IMR-90 (cell line): ENCODE results near the gene TSHZ1. TPM values are rescaled to one million over a fixed set of nuclear protein-coding genes. Genes with fewer than 3 reads are reported as not detected.

Experiments used
- ATAC-seq: fragments of 200-7000 bp; cut with Tn5 transposase; 2 replicates; pipeline ENCODE4 v1.9.1; 2020; ENCODE audit warnings: low read depth, mild to moderate bottlenecking, moderate library complexity
- BruUV-seq: library from RNA; stranded (reverse); fragments of 400-500 nt; replicated peaks from 2 replicates; lab custom pipeline; 2021; lab: Mats Ljungman, UMichigan
- CTCF ChIA-PET: fragments of 300-600 bp; formaldehyde crosslinking; extraction: SDS; loops from one replicate; lab custom pipeline; 2021; ENCODE audit warnings: antibody characterized with exemption; lab: Yijun Ruan, JAX
- POLR2A ChIA-PET: fragments of 300-600 bp; sonication (Branson Sonifier 250); formaldehyde crosslinking; loops from one replicate; lab custom pipeline; 2022; ENCODE audit warnings: antibody characterized with exemption; ENCODE audit not compliant: unreplicated experiment; lab: Charles Lee
- DNase-seq: peaks from one replicate; pipeline ENCODE4 v3.0.0; 2013
- H2AFZ ChIP-seq: replicated peaks from 2 replicates; pipeline ENCODE3; 2013; ENCODE audit warnings: low read length, mild to moderate bottlenecking; ENCODE audit not compliant: poor library complexity
- H2AK5ac ChIP-seq: 2 replicates; pipeline ENCODE4 v1.6.1; 2013; ENCODE audit warnings: low read depth, low read length, inconsistent platforms
- H2AK9ac ChIP-seq: replicated peaks from 2 replicates; pipeline ENCODE3; 2013; ENCODE audit warnings: mild to moderate bottlenecking, low read depth, low read length, moderate library complexity; ENCODE audit not compliant: poor library complexity
- H2BK120ac ChIP-seq: 2 replicates; pipeline ENCODE4 v1.6.1; 2013; ENCODE audit warnings: low read depth, low read length, inconsistent platforms
- H2BK15ac ChIP-seq: 3 replicates; pipeline ENCODE4 v1.6.1; 2013; ENCODE audit warnings: low read depth, low read length, inconsistent platforms
- H2BK20ac ChIP-seq: 2 replicates; pipeline ENCODE4 v1.6.1; 2013; ENCODE audit warnings: low read depth, mild to moderate bottlenecking, inconsistent platforms, low read length, moderate library complexity
- H2BK5ac ChIP-seq: 2 replicates; pipeline ENCODE4 v1.6.1; 2013; ENCODE audit warnings: mild to moderate bottlenecking, low read depth, low read length, inconsistent platforms; ENCODE audit not compliant: poor library complexity, severe bottlenecking
- H3K14ac ChIP-seq: replicated peaks from 2 replicates; pipeline ENCODE4 v1.6.1; 2013; ENCODE audit warnings: low read depth, low read length, inconsistent platforms
- H3K18ac ChIP-seq: 2 replicates; pipeline ENCODE4 v1.6.1; 2013; ENCODE audit warnings: low read depth, low read length, control low read depth
- H3K23ac ChIP-seq: 2 replicates; pipeline ENCODE4 v1.6.1; 2013; ENCODE audit warnings: low read depth, low read length, inconsistent platforms
- H3K27ac ChIP-seq: 2 replicates; pipeline ENCODE4 v1.5.1; 2013; ENCODE audit warnings: mild to moderate bottlenecking, control low read depth, low read length; ENCODE audit not compliant: insufficient read depth
- H3K27me3 ChIP-seq: 2 replicates; pipeline ENCODE4 v1.6.1; 2013; ENCODE audit warnings: low read length; ENCODE audit not compliant: control insufficient read depth, insufficient read depth
- H3K36me3 ChIP-seq: 2 replicates; pipeline ENCODE4 v1.6.1; 2013; ENCODE audit warnings: low read length, mixed read lengths; ENCODE audit not compliant: control insufficient read depth, insufficient read depth
- H3K4ac ChIP-seq: 2 replicates; pipeline ENCODE4 v1.6.1; 2013; ENCODE audit warnings: low read depth, low read length, inconsistent platforms
- H3K4me1 ChIP-seq: 2 replicates; pipeline ENCODE4 v1.6.1; 2013; ENCODE audit warnings: low read length, mixed read lengths; ENCODE audit not compliant: control insufficient read depth, insufficient read depth
- H3K4me2 ChIP-seq: 2 replicates; pipeline ENCODE4 v1.6.1; 2013; ENCODE audit warnings: low read depth, mild to moderate bottlenecking, control low read depth, low read length, moderate library complexity
- H3K4me3 ChIP-seq: 2 replicates; pipeline ENCODE4 v1.5.1; 2013; ENCODE audit warnings: low read depth, mild to moderate bottlenecking, control low read depth, low read length, moderate library complexity; ENCODE audit not compliant: insufficient read depth
- H3K56ac ChIP-seq: 2 replicates; pipeline ENCODE4 v1.6.1; 2013; ENCODE audit warnings: low read length, inconsistent platforms; ENCODE audit not compliant: insufficient read depth; ENCODE audit errors: extremely low read depth
- H3K79me1 ChIP-seq, 2 experiments: 2 replicates each; pipeline ENCODE4 v1.6.1; 2013; ENCODE audit warnings: low read length in 2 of 2, inconsistent platforms in 1 of 2, low read depth in 1 of 2
- H3K9ac ChIP-seq: 2 replicates; pipeline ENCODE4 v1.6.1; 2013; ENCODE audit warnings: low read depth, low read length, control low read depth
- H3K9me1 ChIP-seq: 2 replicates; pipeline ENCODE4 v1.6.1; 2013; ENCODE audit warnings: low read length, inconsistent platforms; ENCODE audit not compliant: insufficient read depth
- H3K9me3 ChIP-seq: 2 replicates; pipeline ENCODE4 v1.6.1; 2013; ENCODE audit warnings: low read length; ENCODE audit not compliant: control insufficient read depth, insufficient read depth
- H4K20me1 ChIP-seq: 2 replicates; pipeline ENCODE4 v1.6.1; 2013; ENCODE audit warnings: low read length, inconsistent platforms; ENCODE audit not compliant: insufficient read depth
- H4K5ac ChIP-seq: 2 replicates; pipeline ENCODE4 v1.6.1; 2013; ENCODE audit warnings: mild to moderate bottlenecking, low read depth, low read length, control low read depth
- H4K8ac ChIP-seq, 2 experiments: 2 replicates each; pipeline ENCODE4 v1.6.1; 2013; ENCODE audit warnings: low read depth in 2 of 2, low read length in 2 of 2, control low read depth in 1 of 2, inconsistent platforms in 1 of 2
- H4K91ac ChIP-seq: 2 replicates; pipeline ENCODE4 v1.6.1; 2013; ENCODE audit warnings: low read depth, low read length, inconsistent platforms; ENCODE audit not compliant: insufficient read depth
- BHLHE40 ChIP-seq: fragments of 150-350 bp; IDR thresholded peaks from 2 replicates; pipeline ENCODE4 v1.6.1; 2016; ENCODE audit warnings: mild to moderate bottlenecking, low read depth, low read length
- CEBPB ChIP-seq: IDR thresholded peaks from 2 replicates; pipeline ENCODE4 v1.6.1; 2012; ENCODE audit warnings: low read depth, low read length, improper control_type of control experiment
- CHD1 ChIP-seq: IDR thresholded peaks from 2 replicates; pipeline ENCODE4 v1.6.1; 2012; ENCODE audit warnings: low read depth, low read length, improper control_type of control experiment
- CTCF ChIP-seq: conservative IDR thresholded peaks from 2 replicates; pipeline ENCODE4 v1.5.1; 2012; ENCODE audit warnings: mild to moderate bottlenecking, low read depth, low read length, improper control_type of control experiment
- ELK1 ChIP-seq: fragments of 150-350 bp; IDR thresholded peaks from 2 replicates; pipeline ENCODE4 v1.6.1; 2016; ENCODE audit warnings: low read depth, mild to moderate bottlenecking, low read length, moderate library complexity, borderline replicate concordance
- FOS ChIP-seq: fragments of 150-350 bp; IDR thresholded peaks from 2 replicates; pipeline ENCODE4 v1.6.1; 2016; ENCODE audit warnings: low read depth, low read length
- MAFK ChIP-seq: IDR thresholded peaks from 2 replicates; pipeline ENCODE4 v1.6.1; 2012; ENCODE audit warnings: low read depth, low read length, improper control_type of control experiment
- MAZ ChIP-seq: IDR thresholded peaks from 2 replicates; pipeline ENCODE4 v1.6.1; 2012; ENCODE audit warnings: low read depth, mild to moderate bottlenecking, low read length, improper control_type of control experiment, moderate library complexity, borderline replicate concordance
- MXI1 ChIP-seq: IDR thresholded peaks from 2 replicates; pipeline ENCODE4 v1.6.1; 2012; ENCODE audit warnings: low read depth, mild to moderate bottlenecking, low read length, moderate library complexity, borderline replicate concordance
- NFE2L2 ChIP-seq: fragments of 150-350 bp; IDR thresholded peaks from 2 replicates; pipeline ENCODE4 v1.6.1; 2016; ENCODE audit warnings: low read depth, mild to moderate bottlenecking, low read length
- POLR2A ChIP-seq: IDR thresholded peaks from 2 replicates; pipeline ENCODE4 v1.6.1; 2012; ENCODE audit warnings: mild to moderate bottlenecking, low read depth, low read length
- RAD21 ChIP-seq: IDR thresholded peaks from 2 replicates; pipeline ENCODE4 v1.6.1; 2012; ENCODE audit warnings: low read length, improper control_type of control experiment
- RCOR1 ChIP-seq: IDR thresholded peaks from 2 replicates; pipeline ENCODE4 v1.6.1; 2012; ENCODE audit warnings: mild to moderate bottlenecking, low read length, improper control_type of control experiment; ENCODE audit not compliant: insufficient replicate concordance
- RFX5 ChIP-seq: IDR thresholded peaks from 2 replicates; pipeline ENCODE4 v1.8.0; 2012; ENCODE audit warnings: low read depth, mild to moderate bottlenecking, low read length, moderate library complexity
- SMC3 ChIP-seq: fragments of 150-350 bp; IDR thresholded peaks from 2 replicates; pipeline ENCODE4 v1.6.1; 2016; ENCODE audit warnings: low read depth, mild to moderate bottlenecking, antibody characterized with exemption, low read length, moderate library complexity
- USF2 ChIP-seq: fragments of 150-350 bp; IDR thresholded peaks from 2 replicates; pipeline ENCODE4 v1.6.1; 2017; ENCODE audit warnings: mild to moderate bottlenecking, antibody characterized with exemption, low read length, low read depth
- WGBS, 2 experiments: methylation state at CpG; one replicate each; pipeline versions ENCODE4 v1.1.5 to v1.1.7; 2013; ENCODE audit warnings: missing lambda C conversion rate in 2 of 2; ENCODE audit not compliant: insufficient read length in 1 of 2; ENCODE audit errors: extremely low coverage in 2 of 2; 5-methylcytosine and 5-hydroxymethylcytosine counted together
- dilution Hi-C: fragments of 300-500 bp; cut with HindIII; formaldehyde crosslinking; loops from one replicate; pipeline ENCODE4 v1.14.3; 2018; ENCODE audit warnings: low sequenced_read_pairs; ENCODE audit not compliant: unreplicated experiment
- in situ Hi-C: fragments of 300-500 bp; cut with MboI; formaldehyde crosslinking; loops from 3 replicates; pipeline ENCODE4 v1.14.3; 2019; ENCODE audit warnings: low sequenced_read_pairs, inconsistent platforms, mixed read lengths
- intact Hi-C: fragments of 100-400 bp; cut with micrococcal nuclease; formaldehyde crosslinking; loops from 2 replicates; pipeline ENCODE4 v1.10.0; 2022
- polyA plus RNA-seq, 3 experiments: library from polyadenylated mRNA; depleted of rRNA; stranded (reverse); fragments of >200 nt; gene quantifications; 2 replicates each; pipeline ENCODE4 v1.2.3, GENCODE V29; 2012; ENCODE audit warnings: low replicate concordance in 1 of 3
- total RNA-seq: library from RNA; depleted of rRNA; stranded (reverse); fragments of >200 nt; gene quantifications from 2 replicates; pipeline ENCODE4 v1.2.3, GENCODE V29; 2012

The TSHZ1 gene
- total and polyA plus RNA-seq, 2 of the 4 experiments (the other 2 are of a cell fraction) = 7.1 to 10.0 TPM

GRCh38 chr18:75200071-75200470 lies 10.5 kb upstream of the TSHZ1 start:
- no peak overlapping the region for H4K8ac ChIP-seq
- in situ Hi-C loops = loop anchor here (25.0 kb wide), 1 partner anchor 1162 kb away; no protein-coding TSS in a partner anchor
- H3K27ac ChIP-seq = no peak overlapping the region
- no peak overlapping the region for H4K91ac ChIP-seq
- ATAC-seq = no peak
- H3K56ac ChIP-seq = no peak overlapping the region
- no peak overlapping the region for H3K4me2 ChIP-seq
- no peak overlapping the region for H3K14ac ChIP-seq
- no peak overlapping the region for H3K4me3 ChIP-seq
- ChIA-PET POLR2A (no interaction called here), CTCF (no interaction called here)
- H2BK20ac ChIP-seq = no peak overlapping the region
- H3K9me1 ChIP-seq = peaks cover 9% of the 10 kb centered on the region
- no peak overlapping the region for H3K4ac ChIP-seq
- H3K4me1 ChIP-seq = peaks cover 9% of the 10 kb centered on the region
- dilution Hi-C loops = no loop called here
- no peaks in the 10 kb centered on the region for H3K27me3 ChIP-seq
- no peak for DNase-seq
- H2AFZ ChIP-seq = no peak overlapping the region
- H3K18ac ChIP-seq = no peak overlapping the region
- TF ChIP-seq CTCF (no peak), NFE2L2 (no peak), BHLHE40 (no peak), USF2 (no peak), POLR2A (no peak), FOS (no peak), CHD1 (no peak), SMC3 (no peak), RCOR1 (no peak), MAFK (no peak), RFX5 (no peak), ELK1 (no peak), CEBPB (no peak), MXI1 (no peak), MAZ (no peak), RAD21 (no peak)
- H2AK5ac ChIP-seq = peak overlapping the region; percentile 23; the same call in 1 of the 2 replicates
- no peaks in the 10 kb centered on the region; the same call in none of the 2 replicates for H4K20me1 ChIP-seq
- intact Hi-C loops = loop anchor here (10.0 kb wide), 1 partner anchor 255 kb away; no protein-coding TSS in a partner anchor
- peaks cover 18% of the 10 kb centered on the region for H3K36me3 ChIP-seq
- H3K79me1 ChIP-seq = peaks cover 18 to 50% of the 10 kb centered on the region in 2 experiments
- no peak overlapping the region for H2BK5ac ChIP-seq
- no peak overlapping the region for H3K23ac ChIP-seq
- H4K5ac ChIP-seq = no peak overlapping the region
- no TSS peak for BruUV-seq
- H2AK9ac ChIP-seq = no peak overlapping the region
- H3K9me3 ChIP-seq = no peaks in the 10 kb centered on the region
- no peak overlapping the region for H3K9ac ChIP-seq
- no peak overlapping the region for H2BK120ac ChIP-seq
- WGBS, 2 experiments = 92% methylated on average over 4 of the region's 13 CpGs; no CpG with 5 or more reads in 1 of the 2 experiments
- no peak overlapping the region for H2BK15ac ChIP-seq
